Measurements from ENCODE around the gene CELF2.
A peak's percentile ranks its signal among the peaks of the same experiment; 100 is the strongest.

Gene CELF2

GRCh38 chr10:11225935-11226334, 208.3 kb downstream of the CELF2 start:
- peak; percentile 73 for DNase-seq (ENCODE audit: low spot score)

- no peak for DNase-seq (ENCODE audit: low spot score)
These were observed 209.4 kb downstream of the CELF2 start for GRCh38 chr10:11227103-11227502.

GRCh38 chr10:11229893-11230292, 212.2 kb downstream of the CELF2 start:
- no peak for DNase-seq (ENCODE audit: low spot score)

- DNase-seq (ENCODE audit: low spot score): no peak
These were observed 213.0 kb downstream of the CELF2 start for GRCh38 chr10:11230498-11231167.

- no peak for DNase-seq (ENCODE audit: low spot score)
These were observed 213.6 kb downstream of the CELF2 start for GRCh38 chr10:11231285-11231684.

- DNase-seq (ENCODE audit: low spot score): peak; percentile 57
These were observed 214.7 kb downstream of the CELF2 start for GRCh38 chr10:11232222-11232961.

GRCh38 chr10:11234857-11235531, 217.3 kb downstream of the CELF2 start:
- DNase-seq (ENCODE audit: low spot score): no peak

GRCh38 chr10:11235771-11236170, 218.1 kb downstream of the CELF2 start:
- no peak for DNase-seq (ENCODE audit: low spot score)

DNA sequence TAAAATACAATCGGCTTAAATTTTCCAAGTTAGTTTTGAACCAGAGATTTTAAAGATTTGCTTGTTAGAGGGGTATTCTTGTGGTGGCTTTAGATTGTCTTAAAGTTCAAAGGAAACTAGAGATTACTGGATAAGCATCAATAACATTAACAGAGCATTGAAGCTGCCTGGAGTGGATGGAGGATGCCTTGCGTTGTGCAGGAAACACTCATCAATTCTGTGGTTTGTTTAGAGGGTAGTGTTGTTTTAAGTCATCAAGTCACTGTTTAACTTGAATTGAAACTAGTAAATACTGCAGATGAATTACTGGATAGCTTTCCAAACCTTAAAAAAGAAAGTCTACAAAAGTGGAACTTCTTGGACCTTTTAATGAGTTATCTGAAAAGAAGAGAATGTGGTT, 218.6 kb downstream of the CELF2 start:
- DNase-seq (ENCODE audit: low spot score): peak; percentile 36

DNA sequence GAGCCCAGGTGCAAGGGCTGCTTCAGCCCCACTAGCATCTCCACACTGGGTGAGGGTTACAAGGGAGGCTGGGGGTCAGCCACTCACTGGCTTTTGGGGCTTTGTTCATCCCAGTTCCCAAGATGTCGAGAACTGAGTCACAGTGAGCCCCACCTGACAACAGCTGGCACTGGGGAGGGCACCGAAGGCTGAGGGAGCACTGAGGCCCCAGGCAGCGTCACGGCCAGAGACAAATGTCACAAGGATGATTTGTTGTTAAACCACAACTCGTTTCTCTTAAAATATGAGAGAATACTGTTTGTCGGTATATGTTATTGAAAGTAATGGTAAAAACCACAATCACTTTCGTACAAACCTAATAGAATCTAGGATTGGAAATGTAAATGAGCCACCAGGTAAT, 219.9 kb downstream of the CELF2 start:
- peak; percentile 43 for DNase-seq (ENCODE audit: low spot score)

DNA sequence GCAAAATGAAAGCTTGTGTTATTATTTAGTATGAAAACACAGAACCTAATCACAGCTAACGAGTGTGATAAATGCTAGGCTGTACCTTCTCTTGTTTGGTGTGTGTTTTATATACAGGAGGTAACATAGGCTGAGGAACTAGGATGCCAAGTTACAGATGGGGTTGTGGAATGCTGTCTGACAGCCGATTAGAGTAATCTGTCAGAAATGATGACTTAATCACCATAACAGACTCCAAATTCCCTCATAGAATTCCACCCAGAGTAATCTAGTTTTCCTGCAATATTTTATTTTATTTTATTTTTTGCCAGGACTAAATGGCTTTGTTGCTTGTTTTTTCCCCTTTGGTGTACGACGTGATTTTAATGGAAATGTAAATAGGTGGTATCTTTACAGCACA, 221.2 kb downstream of the CELF2 start:
- DNase-seq (ENCODE audit: low spot score): no peak

DNA sequence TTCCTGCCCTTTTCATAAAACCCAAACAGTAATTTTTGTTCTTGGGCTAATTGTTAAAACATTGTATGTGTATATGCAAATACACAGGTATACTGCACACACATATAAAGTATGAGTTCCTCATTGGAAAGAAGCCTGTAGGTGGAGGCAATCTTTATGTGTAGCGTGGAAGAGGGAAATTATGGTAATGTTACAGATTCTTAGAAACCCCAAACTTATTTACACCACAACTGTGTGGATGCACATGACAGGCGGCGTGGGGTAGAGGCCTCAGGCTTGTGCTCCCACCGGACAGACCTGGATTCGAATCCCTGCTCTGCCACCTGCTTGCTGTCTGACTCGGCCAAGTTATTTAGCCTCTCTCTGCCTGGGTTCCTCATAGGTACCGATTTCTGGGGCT, 223.0 kb downstream of the CELF2 start:
- DNase-seq (ENCODE audit: low spot score): no peak

DNA sequence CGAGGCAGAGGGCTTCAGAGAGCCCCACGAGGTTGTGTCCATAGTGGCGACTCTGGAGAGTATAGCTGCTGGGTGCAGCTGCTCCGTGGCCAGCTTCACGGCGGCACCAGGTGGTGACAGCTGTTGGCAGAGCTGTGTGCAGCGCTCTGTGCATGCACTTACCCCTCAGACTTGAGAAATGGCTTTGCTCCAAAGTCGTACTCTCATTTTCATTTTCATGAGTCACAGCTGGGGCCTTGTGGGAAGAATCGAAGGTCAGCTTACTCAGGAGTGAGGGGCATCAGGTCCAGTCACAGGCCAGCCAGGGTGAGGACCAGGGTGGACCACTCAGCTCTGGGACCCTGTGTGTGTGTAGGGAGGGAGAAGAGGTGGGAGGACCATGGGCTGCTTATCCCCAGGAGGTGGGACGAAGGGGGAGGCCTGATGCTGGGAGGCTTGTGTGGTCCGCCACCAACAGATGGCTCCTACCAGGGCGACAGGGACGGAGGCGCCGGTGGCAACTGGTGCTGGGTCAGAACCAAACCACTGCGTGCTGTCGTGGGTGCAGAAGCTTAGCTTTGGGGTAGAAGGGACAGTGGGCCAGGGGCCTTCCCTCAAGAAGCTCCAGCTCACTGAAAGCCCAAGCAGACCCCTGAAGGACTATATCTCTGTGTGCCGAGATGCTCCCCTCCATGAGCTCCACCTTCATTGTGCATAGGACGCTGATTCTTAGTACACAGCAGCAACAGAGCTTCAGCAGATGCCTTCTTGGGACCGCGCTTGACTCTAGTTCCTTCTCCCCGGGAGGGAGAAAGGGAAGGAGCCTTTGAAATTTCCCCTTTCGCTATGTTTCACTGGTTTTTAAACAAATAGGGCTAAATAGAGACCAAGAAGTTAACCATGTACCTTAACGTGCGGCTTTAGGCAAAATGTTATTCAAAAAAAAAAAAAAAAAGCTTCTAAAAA, 225.0 kb downstream of the CELF2 start:
- no peak for DNase-seq (ENCODE audit: low spot score)

DNA sequence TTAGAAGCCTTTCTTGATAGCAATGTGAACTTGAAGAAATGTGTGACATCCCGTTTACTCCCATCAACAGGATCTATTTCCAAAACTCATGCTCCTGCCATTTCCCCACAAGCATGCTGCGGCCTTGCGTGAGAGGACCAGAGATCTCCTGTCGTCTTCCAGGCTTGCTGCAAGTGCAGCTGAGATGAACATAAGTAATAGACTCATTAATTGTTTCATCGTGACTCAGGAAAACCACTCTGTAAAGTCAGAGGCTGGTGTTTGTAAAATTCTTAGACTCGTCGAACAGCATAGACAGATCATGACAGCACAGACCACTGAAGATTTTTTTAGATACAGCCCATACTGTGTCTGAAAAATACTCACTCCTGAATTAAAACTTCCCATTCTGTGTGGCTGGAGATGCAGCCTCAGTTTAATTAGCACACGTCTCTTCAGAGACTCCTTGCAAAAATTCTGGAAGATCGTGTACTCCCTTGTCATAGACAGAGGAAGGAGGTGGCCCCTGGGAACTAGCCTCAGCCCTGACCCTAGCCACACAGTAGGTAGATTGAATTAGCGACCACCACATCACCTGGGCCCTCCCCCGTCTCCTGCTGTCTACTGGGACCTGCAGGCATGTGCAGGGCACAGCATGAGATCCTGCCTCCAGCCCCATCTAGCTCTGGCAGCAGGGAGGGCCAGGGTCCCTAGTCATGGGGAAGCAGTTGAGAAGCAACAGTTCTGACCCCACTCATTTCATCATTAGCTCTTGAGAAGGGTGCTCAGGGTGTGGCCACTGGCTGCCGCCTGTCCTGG, 226.0 kb downstream of the CELF2 start:
- no peak for DNase-seq (ENCODE audit: low spot score)

- DNase-seq (ENCODE audit: low spot score): no peak
These were observed 227.4 kb downstream of the CELF2 start for GRCh38 chr10:11245095-11245479.

GRCh38 chr10:11245510-11245909, 227.8 kb downstream of the CELF2 start:
- peak; percentile 22 for DNase-seq (ENCODE audit: low spot score)

DNA sequence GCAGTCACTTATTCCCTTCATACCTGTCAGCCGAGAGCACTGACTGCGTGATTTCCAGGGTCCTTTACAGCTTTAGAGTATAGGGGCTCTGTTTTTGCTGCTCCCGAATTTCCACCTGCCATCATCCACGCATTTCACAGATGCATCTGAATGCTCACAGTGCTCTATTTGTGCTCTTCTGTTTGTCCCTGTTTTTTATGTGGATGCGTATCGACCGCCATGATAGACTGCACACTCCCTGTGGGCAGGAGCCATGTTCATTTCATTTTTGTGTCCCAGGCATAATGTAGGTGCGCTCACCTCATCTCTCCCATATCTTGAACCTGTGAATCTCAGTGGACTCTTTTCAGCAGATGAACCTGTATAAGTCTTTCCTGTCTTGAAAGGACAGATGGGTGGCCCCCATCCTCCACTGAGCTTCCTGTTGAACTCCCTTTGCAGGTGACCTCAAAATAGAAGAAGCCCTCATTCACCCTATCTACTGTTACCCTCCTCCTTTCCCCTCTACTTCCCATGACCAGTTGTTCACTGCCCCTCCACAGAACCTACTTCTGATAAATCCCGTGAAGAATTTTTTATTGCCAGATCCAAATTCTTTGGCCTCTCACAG, 228.4 kb downstream of the CELF2 start:
- DNase-seq (ENCODE audit: low spot score): no peak

GRCh38 chr10:11246752-11247467, 229.2 kb downstream of the CELF2 start:
- DNase-seq (ENCODE audit: low spot score): no peak

DNA sequence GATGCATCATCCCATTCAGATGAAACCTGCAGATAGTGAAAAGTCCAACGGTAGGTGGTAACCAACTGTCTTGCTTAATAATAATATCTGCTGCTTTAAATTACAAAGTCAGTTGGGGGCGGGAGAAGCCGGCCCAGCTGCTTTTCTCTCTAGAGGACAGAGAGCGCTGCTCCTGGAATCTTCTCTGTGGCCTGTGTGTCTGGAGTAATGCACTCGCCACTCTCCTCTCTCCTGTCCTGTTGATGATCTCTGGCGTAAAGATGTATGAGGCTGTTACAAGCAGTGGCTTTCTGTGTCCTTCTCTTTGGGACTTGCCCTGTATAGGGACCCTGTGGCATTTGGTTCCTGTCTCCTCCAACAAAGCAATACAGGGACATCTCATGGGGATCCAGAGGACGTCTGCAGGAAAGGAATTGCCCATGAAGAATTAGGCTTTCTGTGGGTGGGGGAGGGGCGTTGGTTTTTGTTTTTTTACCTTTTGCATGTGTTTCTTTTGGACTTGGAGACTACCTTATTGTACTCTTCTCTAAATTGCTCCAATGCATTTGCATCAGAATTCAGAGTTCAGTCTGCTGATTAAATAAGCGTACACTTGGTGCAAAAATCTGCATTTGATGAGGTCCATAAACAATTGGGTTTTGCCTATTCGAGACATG, 231.6 kb downstream of the CELF2 start:
- no peak for DNase-seq (ENCODE audit: low spot score)

GRCh38 chr10:11249808-11250195, 232.1 kb downstream of the CELF2 start:
- DNase-seq (ENCODE audit: low spot score): no peak

All from CD4-positive, alpha-beta T cell treated with Interleukin-15 for 4 hours (primary cell).